ENCODE results near the gene TRIM9.

DNA sequence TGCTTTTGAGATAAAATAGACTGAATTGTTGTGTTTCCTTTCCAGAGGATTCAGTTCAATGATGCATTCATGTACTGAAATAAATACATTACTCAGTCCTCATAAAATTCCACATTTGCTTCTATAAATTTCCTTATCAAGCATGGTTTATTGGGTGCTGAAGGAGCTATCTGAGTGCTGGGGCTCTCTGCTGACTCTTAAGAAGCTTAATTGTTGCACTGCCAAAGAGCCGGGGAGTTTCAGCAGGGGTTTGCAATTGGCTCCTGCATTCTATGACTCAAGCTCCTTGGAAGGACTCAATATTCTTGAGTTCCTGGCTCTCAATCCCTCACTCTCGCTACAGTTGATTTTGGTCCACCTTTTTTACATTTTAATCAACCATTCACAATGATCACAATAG is 80.8 kb downstream of the TRIM9 start:
- TF ChIP-seq, protein P1, sequence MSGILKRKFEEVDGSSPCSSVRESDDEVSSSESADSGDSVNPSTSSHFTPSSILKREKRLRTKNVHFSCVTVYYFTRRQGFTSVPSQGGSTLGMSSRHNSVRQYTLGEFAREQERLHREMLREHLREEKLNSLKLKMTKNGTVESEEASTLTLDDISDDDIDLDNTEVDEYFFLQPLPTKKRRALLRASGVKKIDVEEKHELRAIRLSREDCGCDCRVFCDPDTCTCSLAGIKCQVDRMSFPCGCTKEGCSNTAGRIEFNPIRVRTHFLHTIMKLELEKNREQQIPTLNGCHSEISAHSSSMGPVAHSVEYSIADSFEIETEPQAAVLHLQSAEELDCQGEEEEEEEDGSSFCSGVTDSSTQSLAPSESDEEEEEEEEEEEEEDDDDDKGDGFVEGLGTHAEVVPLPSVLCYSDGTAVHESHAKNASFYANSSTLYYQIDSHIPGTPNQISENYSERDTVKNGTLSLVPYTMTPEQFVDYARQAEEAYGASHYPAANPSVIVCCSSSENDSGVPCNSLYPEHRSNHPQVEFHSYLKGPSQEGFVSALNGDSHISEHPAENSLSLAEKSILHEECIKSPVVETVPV (CRISPR knock-in tag; IDR thresholded peaks at IDR 0.05) = no peak
- TF ChIP-seq RARB (CRISPR knock-in tag; IDR thresholded peaks at IDR 0.05) (no peak), BACH2 (CRISPR knock-in tag; IDR thresholded peaks at IDR 0.05; ENCODE audit: borderline replicate concordance) (no peak), TOX (CRISPR knock-in tag; IDR thresholded peaks at IDR 0.05; ENCODE audit: borderline replicate concordance) (no peak), CSDC2 (CRISPR knock-in tag; IDR thresholded peaks at IDR 0.05) (no peak), OSR1 (CRISPR knock-in tag; IDR thresholded peaks at IDR 0.05) (no peak), ZFP30 (CRISPR knock-in tag; IDR thresholded peaks at IDR 0.05) (no peak)
- TF ChIP-seq, protein P2, sequence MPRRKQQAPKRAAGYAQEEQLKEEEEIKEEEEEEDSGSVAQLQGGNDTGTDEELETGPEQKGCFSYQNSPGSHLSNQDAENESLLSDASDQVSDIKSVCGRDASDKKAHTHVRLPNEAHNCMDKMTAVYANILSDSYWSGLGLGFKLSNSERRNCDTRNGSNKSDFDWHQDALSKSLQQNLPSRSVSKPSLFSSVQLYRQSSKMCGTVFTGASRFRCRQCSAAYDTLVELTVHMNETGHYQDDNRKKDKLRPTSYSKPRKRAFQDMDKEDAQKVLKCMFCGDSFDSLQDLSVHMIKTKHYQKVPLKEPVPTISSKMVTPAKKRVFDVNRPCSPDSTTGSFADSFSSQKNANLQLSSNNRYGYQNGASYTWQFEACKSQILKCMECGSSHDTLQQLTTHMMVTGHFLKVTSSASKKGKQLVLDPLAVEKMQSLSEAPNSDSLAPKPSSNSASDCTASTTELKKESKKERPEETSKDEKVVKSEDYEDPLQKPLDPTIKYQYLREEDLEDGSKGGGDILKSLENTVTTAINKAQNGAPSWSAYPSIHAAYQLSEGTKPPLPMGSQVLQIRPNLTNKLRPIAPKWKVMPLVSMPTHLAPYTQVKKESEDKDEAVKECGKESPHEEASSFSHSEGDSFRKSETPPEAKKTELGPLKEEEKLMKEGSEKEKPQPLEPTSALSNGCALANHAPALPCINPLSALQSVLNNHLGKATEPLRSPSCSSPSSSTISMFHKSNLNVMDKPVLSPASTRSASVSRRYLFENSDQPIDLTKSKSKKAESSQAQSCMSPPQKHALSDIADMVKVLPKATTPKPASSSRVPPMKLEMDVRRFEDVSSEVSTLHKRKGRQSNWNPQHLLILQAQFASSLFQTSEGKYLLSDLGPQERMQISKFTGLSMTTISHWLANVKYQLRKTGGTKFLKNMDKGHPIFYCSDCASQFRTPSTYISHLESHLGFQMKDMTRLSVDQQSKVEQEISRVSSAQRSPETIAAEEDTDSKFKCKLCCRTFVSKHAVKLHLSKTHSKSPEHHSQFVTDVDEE (CRISPR knock-in tag; IDR thresholded peaks at IDR 0.05) = no peak
- TF ChIP-seq, protein P3, sequence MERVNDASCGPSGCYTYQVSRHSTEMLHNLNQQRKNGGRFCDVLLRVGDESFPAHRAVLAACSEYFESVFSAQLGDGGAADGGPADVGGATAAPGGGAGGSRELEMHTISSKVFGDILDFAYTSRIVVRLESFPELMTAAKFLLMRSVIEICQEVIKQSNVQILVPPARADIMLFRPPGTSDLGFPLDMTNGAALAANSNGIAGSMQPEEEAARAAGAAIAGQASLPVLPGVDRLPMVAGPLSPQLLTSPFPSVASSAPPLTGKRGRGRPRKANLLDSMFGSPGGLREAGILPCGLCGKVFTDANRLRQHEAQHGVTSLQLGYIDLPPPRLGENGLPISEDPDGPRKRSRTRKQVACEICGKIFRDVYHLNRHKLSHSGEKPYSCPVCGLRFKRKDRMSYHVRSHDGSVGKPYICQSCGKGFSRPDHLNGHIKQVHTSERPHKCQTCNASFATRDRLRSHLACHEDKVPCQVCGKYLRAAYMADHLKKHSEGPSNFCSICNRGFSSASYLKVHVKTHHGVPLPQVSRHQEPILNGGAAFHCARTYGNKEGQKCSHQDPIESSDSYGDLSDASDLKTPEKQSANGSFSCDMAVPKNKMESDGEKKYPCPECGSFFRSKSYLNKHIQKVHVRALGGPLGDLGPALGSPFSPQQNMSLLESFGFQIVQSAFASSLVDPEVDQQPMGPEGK (CRISPR knock-in tag; IDR thresholded peaks at IDR 0.05; ENCODE audit: borderline replicate concordance) = no peak
